GM12874 (cell line): ENCODE measurements around the gene LAMC2.

Experiments
- CTCF ChIP-seq: IDR thresholded peaks from 2 replicates; pipeline ENCODE4 v1.5.1; 2011; ENCODE audit warnings: low read depth, mild to moderate bottlenecking, control low read depth, low read length, moderate library complexity; ENCODE audit not compliant: insufficient read depth

LAMC2 gene

GRCh38 chr1:183233113-183233512, 47.0 kb downstream of the LAMC2 start:
- no peak for TF ChIP-seq CTCF

GRCh38 chr1:183234660-183235476, 48.8 kb downstream of the LAMC2 start:
- TF ChIP-seq CTCF: peak; percentile 44; the same call in 1 of the 2 replicates

- TF ChIP-seq CTCF: no peak
Measured at GRCh38 chr1:183235503-183235902, 49.4 kb downstream of the LAMC2 start.

GRCh38 chr1:183236158-183236725, 50.2 kb downstream of the LAMC2 start:
- TF ChIP-seq CTCF: no peak

GRCh38 chr1:183237046-183237445, 51.0 kb downstream of the LAMC2 start:
- no peak for TF ChIP-seq CTCF

GRCh38 chr1:183238071-183238470, 52.0 kb downstream of the LAMC2 start:
- no peak for TF ChIP-seq CTCF

- TF ChIP-seq CTCF: 0 out of 2 replicates have a peak, but pooled peaks have one; percentile 1
Measured at GRCh38 chr1:183239220-183239742, 53.2 kb downstream of the LAMC2 start.
